Stimulated activated CD4-positive, alpha-beta T cell treated with anti-CD3 and anti-CD28 coated beads, Interleukin-15, amount 100 ng/mL, for 24 hours (primary cell): ENCODE measurements around the gene UEVLD.

Experiments
- DNase-seq: peaks from one replicate; pipeline ENCODE4 v3.0.0-alpha.2; 2020

UEVLD gene

GRCh38 chr11:18580113-18580766 is 8.3 kb downstream of the UEVLD start:
- no peak for DNase-seq

GRCh38 chr11:18578975-18579598 is 9.4 kb downstream of the UEVLD start:
- no peak for DNase-seq

DNA sequence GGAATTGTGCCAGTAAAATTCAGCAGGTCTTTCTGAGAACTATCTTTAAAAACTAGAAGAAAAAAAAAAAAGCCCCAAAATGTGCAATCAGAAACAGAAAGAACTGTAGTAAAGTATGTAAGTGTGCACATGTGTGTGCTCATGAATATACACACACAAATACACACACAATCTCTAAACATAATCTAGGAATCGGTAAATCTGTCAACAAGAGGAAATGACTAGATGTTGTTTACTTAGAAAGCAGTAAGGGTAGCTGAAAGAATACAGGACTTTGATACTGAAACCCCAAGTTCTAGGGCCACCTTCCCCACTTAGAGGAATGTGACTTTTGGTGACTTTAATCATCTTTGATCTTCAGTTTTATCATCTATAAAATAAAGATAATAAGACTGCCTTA is 13.2 kb downstream of the UEVLD start:
- DNase-seq = no peak

DNA sequence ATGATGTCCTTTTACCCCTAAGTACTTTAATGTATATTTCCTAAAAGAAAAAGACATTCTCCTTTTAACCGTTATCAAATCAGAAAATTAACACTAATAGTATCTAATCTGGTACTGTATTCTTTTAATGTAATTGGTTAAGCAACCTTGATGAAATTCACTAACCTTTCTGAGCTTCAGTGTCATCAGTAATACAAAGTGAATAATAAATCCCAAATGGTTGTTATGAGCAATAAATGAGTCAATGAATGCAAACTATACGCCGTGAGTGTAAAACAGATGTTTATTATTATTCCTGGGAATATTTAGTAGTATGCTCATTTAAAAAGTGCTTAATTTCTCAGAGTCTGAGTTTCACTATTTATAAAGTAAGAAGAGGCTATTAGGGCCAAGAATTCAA is 21.5 kb downstream of the UEVLD start:
- DNase-seq = no peak

- DNase-seq = no peak
Observed at GRCh38 chr11:18566406-18566805, 22.1 kb downstream of the UEVLD start.

GRCh38 chr11:18564149-18564548 is 24.4 kb downstream of the UEVLD start:
- DNase-seq = no peak

- no peak for DNase-seq
Observed at GRCh38 chr11:18563090-18563730, 25.3 kb downstream of the UEVLD start.

- no peak for DNase-seq
Observed at GRCh38 chr11:18548001-18548400, 40.5 kb downstream of the UEVLD start.

DNA sequence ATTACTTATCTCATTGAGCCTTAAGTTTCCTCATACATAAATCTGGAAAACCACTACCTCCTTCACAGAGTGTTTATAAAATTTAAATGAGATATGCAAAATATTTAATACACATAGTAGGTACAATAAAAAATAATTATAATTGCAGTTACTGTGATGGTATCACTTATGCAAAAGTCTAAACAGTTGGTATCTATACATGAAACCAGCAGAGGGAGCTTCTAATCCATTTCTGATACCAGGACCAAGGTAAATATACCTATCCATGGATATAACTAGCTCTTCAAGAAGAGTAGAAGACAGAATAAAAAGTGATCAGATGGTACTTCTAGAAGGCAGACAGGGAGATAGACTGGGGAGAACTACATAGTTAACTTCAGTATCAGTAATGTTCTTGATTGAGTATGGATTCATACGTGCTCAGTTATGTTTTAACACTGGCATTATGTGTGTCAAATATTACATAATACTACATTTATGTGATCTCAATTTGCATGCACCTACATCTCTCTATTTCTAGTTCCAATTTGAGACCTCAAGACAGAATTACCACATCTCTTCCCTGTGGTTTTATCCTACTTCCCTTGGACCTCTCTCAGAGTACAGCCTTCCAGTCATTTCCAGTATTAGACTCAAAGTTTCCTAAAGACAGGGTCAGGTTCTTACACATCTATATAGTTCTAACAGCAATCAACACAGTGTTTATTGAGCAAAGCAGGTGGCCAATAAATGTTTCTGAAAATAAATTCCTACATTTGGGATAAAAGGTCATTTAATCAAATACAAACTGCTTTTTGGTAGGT is 48.1 kb downstream of the UEVLD start:
- no peak for DNase-seq

DNA sequence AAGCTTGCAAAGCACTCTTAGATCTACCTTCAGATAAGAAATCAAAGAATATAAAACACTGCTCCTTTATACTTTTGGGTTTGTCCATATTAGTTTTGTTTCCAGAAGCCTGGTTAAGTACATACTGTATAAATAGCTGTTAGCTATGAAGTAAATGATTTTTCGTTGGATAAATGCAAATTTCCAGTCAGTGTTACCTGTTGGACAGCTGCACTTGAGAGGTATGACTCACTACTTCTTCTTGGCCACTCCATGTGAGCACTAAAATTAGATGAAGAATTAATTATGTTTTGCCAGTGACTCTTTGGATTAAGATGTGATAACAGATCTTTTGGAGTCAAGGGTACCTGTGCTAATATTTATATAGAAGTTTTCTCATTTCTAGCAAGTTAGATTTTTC is 52.3 kb downstream of the UEVLD start:
- DNase-seq = no peak

GRCh38 chr11:18534245-18534644 is 54.3 kb downstream of the UEVLD start:
- DNase-seq = no peak

DNA sequence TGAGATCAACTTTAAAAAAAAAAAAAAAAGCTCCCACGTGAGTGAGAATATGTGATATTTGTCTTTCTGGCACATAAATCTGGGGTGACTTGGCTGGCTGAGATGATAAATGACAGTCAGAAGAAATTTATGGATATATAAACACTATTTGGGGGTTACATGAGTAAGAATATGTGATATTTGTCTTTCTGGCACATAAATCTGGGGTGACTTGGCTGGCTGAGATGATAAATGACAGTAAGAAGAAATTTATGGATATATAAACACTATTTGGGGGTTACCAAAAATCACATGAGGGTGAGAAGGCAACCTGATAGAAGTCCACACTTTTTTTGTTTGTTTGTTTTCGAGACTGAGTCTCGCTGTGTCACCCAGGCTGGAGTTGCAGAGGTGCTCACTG is 55.2 kb downstream of the UEVLD start:
- DNase-seq = no peak

DNA sequence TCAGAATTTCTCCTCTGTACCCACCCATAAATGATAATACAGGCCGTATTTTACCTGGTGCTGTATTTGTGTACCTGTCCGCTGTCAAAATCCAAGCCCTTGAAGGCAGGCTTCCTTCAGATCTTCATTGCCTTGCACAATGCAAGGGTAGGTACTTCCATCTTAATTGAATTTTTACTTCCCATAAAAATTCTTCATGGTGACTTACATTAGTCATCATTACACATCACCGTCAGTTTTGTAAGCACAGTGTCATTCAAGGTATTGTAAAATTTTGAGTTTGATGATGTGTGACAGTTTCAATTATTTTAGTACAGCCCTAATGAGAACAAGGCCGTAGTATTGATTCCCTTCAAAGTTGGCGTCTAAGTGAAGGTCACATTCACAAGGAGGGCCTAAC is 61.0 kb downstream of the UEVLD start:
- DNase-seq = no peak

DNA sequence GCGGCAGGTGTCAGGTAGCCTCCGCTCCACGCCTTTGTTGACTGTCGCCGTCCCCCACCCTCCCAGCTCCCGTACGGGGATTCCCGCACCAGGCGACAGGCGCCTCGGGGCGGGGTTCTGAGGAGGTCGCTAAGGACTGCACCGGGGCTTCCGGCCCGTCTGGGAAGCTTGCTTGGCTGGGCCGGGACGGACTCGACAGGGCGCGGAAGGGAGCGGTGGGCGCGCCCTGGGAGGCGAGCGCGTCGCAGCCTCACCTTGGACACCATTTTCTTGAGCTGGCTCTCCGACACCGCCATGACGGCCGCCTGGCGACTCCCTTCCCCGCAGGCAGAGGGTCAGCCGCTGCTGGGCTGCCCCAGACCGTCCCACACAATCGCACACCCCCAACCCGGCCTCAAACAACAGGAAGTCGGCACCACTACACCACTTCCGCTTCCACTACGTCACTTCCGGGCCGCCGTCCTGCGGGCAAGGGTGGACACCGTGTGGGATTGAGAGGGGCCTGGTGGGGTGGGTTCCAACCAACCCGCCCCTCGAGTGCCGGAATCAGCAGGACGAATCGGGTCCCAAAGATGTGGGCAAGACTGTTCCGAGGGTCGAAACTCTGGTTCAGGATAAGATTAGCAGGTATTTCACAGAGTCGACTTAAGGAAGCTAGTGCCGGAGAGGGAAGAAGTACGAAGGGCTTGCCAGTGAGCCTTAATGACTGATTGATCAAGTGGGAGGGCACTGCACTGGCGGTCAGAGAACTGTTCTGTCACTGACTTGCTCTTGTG is 61.8 kb downstream of the UEVLD start, which contains the start of gene TSG101:
Gene TSG101 (minus strand): TSS at position 422 of the 776 bp plus-strand sequence. CDS start 126 bp downstream, at position 296.
- peak; percentile 96 for DNase-seq

DNA sequence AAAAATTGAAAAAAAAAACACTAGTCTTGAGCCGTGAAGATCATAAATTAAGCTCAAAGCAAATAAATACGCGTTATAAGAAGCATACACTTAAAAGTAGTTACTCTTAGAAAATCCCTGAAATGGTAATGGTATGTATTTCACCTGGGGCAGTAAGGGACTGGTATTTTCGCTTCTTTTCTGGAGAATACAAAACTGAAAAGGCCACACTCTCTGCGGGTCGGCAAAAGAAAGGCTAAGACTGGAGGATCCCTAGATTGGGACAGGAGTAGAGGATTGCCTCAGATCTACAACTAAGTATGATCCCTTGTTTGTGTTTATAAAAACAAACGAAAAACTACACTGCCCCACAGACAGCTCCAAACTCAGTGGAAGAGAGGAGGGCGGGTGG is 62.4 kb downstream of the UEVLD start:
- DNase-seq = no peak

DNA sequence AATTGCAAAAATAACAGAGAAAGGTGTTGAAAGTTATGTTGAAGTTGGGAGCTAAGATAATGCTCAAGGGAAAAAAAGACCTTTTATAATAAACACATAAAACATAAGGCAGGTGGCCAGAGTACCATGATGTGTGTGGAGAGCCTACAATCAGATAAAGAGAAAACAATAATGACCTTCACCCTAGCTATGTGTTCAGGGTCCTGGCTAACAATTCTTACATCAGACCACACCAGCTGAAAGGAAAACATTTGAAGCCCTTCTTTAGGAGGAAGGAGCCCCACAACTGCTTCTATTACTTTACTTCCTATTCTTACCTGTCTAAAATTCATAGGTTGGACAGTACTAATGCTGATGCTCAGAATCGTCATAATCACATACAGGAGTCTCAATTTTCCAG is 64.3 kb downstream of the UEVLD start:
- no peak for DNase-seq

- no peak for DNase-seq
Observed at GRCh38 chr11:18523084-18523483, 65.5 kb downstream of the UEVLD start.

DNA sequence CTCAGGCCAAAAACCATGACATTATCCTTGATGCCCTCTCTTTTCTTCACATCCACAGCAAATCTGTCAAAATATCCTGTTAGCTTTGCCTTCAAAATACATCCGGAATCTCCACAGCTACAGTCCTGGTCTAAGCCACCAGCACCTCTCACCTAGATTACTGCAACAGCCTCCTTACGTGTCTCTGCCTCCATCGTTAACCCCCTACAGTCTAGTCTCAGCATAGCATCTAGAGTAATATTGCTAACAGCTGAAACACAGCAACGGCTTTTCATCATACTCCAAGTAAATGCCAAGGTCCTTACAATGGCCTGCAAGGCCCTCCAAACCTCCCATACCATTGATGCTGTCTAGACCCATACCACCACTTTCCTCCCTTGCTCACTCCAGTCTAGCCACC is 66.1 kb downstream of the UEVLD start:
- DNase-seq = no peak

GRCh38 chr11:18521122-18521521 is 67.4 kb downstream of the UEVLD start:
- DNase-seq = no peak

- no peak for DNase-seq
Observed at GRCh38 chr11:18502352-18502751, 86.2 kb downstream of the UEVLD start.

GRCh38 chr11:18501629-18502028 is 86.9 kb downstream of the UEVLD start:
- DNase-seq = no peak

DNA sequence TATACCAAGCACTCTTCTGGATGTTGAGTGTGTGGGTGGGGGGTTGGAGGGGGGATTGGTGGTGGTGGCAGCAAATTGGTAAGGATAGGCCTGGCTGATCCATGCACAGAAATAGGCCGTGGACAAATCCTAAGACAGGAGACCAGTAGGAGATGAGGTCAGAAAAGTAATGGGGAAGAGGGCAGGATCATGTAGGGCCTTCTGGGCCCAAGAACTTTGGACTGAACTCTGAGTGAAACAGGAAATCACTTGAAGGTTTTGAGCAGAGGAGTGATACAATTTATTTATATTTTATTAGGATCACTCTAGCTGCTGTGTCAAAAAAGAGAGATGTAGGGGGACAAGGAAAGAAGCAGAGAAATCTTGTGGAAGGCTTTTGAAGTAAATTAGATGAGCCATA is 90.5 kb downstream of the UEVLD start:
- no peak for DNase-seq

- DNase-seq = no peak
Observed at GRCh38 chr11:18495703-18496102, 92.8 kb downstream of the UEVLD start.
